ENCODE data around the gene AAR2. TPM values are rescaled to one million over a fixed set of nuclear protein-coding genes. Genes with fewer than 3 reads are reported as not detected.

The AAR2 gene
- total and polyA plus RNA-seq, 4 donors = 14.1 to 17.9 (median 17.4) TPM

- Histone ChIP-seq H3K9ac (ENCODE audit: low read depth in 1 of 2, low read length in 2 of 2) (no peak overlapping the region), H3K9me3 (ENCODE audit: control insufficient read depth in 4 of 4, low read length in 3 of 4) (no peaks in the 10 kb centered on the region), H3K27me3 (ENCODE audit: control insufficient read depth in 4 of 4, insufficient read depth in 4 of 4, low read length in 3 of 4) (no peaks in the 10 kb centered on the region), H3K4me3 (ENCODE audit: low read depth in 1 of 3, low read length in 3 of 3) (no peak overlapping the region), H3K4me1 (ENCODE audit: control insufficient read depth in 4 of 4, insufficient read depth in 4 of 4, low read length in 3 of 4) (no peaks in the 10 kb centered on the region), H3K36me3 (ENCODE audit: control insufficient read depth in 4 of 4, insufficient read depth in 3 of 4, low read depth in 1 of 4, low read length in 3 of 4) (no peaks in the 10 kb centered on the region), H3K27ac (ENCODE audit: low read depth in 1 of 2, low read length in 2 of 2) (no peak overlapping the region)
- WGBS = 91% methylated on average over 5 of the region's 5 CpGs
- TF ChIP-seq MAX (IDR thresholded peaks at IDR 0.05) (no peak), NR2F2 (IDR thresholded peaks at IDR 0.05) (no peak), HNF4G (IDR thresholded peaks at IDR 0.05) (no peak), JUND (IDR thresholded peaks at IDR 0.05) (no peak), CTCF (IDR thresholded peaks at IDR 0.05; ENCODE audit: low read depth, low read length, missing input control) (no peak), RXRA (IDR thresholded peaks at IDR 0.05) (no peak), GABPA (IDR thresholded peaks at IDR 0.05 in 1 of 2, conservative IDR thresholded peaks at IDR 0.05 in 1 of 2) (no peak)
- DNase-seq (ENCODE audit: low spot score) = no peak
Measured at GRCh38 chr20:36210436-36211021, 25.7 kb upstream of the AAR2 start.

- WGBS = 57% methylated on average over 2 of the region's 2 CpGs
- DNase-seq (ENCODE audit: low spot score) = no peak
- TF ChIP-seq GABPA (IDR thresholded peaks at IDR 0.05 in 1 of 2, conservative IDR thresholded peaks at IDR 0.05 in 1 of 2) = no peak
- TF ChIP-seq HNF4G (IDR thresholded peaks at IDR 0.05) = no peak
- TF ChIP-seq HNF4A (conservative IDR thresholded peaks at IDR 0.05) = no peak
- no peak for TF ChIP-seq ATF3 (IDR thresholded peaks at IDR 0.05)
- TF ChIP-seq REST (IDR thresholded peaks at IDR 0.05) = no peak
- no peak for TF ChIP-seq JUND (IDR thresholded peaks at IDR 0.05)
- no peak for TF ChIP-seq FOXA1 (IDR thresholded peaks at IDR 0.05)
- no peak for TF ChIP-seq CTCF (IDR thresholded peaks at IDR 0.05; ENCODE audit: low read depth, low read length, missing input control)
- TF ChIP-seq NR2F2 (IDR thresholded peaks at IDR 0.05) = no peak
- TF ChIP-seq EGR1 (IDR thresholded peaks at IDR 0.05; ENCODE audit: low read depth in 2 of 2) = no peak
- TF ChIP-seq ZBTB33 (IDR thresholded peaks at IDR 0.05) = no peak
- no peak for TF ChIP-seq FOXA2 (IDR thresholded peaks at IDR 0.05)
- Histone ChIP-seq H3K36me3 (ENCODE audit: control insufficient read depth in 4 of 4, insufficient read depth in 3 of 4, low read depth in 1 of 4, low read length in 3 of 4) (no peaks in the 10 kb centered on the region), H3K9me3 (ENCODE audit: control insufficient read depth in 4 of 4, low read length in 3 of 4) (no peaks in the 10 kb centered on the region), H3K27me3 (ENCODE audit: control insufficient read depth in 4 of 4, insufficient read depth in 4 of 4, low read length in 3 of 4) (no peaks in the 10 kb centered on the region), H3K4me3 (ENCODE audit: low read depth in 1 of 3, low read length in 3 of 3) (no peak overlapping the region), H3K9ac (ENCODE audit: low read depth in 1 of 2, low read length in 2 of 2) (no peak overlapping the region), H3K4me1 (ENCODE audit: control insufficient read depth in 4 of 4, insufficient read depth in 4 of 4, low read length in 3 of 4) (no peaks in the 10 kb centered on the region), H3K27ac (ENCODE audit: low read depth in 1 of 2, low read length in 2 of 2) (no peak overlapping the region)
Measured at GRCh38 chr20:36213362-36213761, 22.9 kb upstream of the AAR2 start.
